ENCODE results near the gene NFASC. TPM values are rescaled to one million over a fixed set of nuclear protein-coding genes. Genes with fewer than 3 reads are reported as not detected.

Gene NFASC
- total RNA-seq, 1 experiment from 2014 or later: 1.6 TPM

- H3K27ac ChIP-seq (ENCODE audit: low read length): no peak overlapping the region
- POLR2A ChIA-PET (ENCODE audit: unreplicated experiment): no interaction called here
- CTCF ChIA-PET: interaction anchor here (0.6 to 3.8 kb wide), 4 partner anchors 24 to 266 kb away, joined by 3 to 62 read pairs (median 4); no protein-coding TSS in a partner anchor
- BruUV-seq (replicated peaks): no TSS peak
- DNase-seq (no peak), ATAC-seq (no peak)
- intact Hi-C loops (cut with micrococcal nuclease): loop anchor here (10.0 kb wide), 1 partner anchor 155 kb away; no protein-coding TSS in a partner anchor
- no peak overlapping the region for H3K4me2 ChIP-seq (ENCODE audit: low read length)
- no peaks in the 10 kb centered on the region for H3K4me1 ChIP-seq (ENCODE audit: insufficient read depth, low read length)
- H3K36me3 ChIP-seq (ENCODE audit: low read depth, low read length): no peaks in the 10 kb centered on the region
- H3K4me3 ChIP-seq (ENCODE audit: low read length): no peak overlapping the region
- H3K9me2 ChIP-seq (replicated peaks; ENCODE audit: low read length): no peaks in the 10 kb centered on the region
- no peak for TF ChIP-seq EZH2phosphoT487 (IDR thresholded peaks at IDR 0.05; ENCODE audit: borderline replicate concordance, low read length)
- peaks cover 86% of the 10 kb centered on the region for H3K27me3 ChIP-seq (ENCODE audit: low read length)
- no peak overlapping the region for H2AFZ ChIP-seq (ENCODE audit: low read length)
- H3K9me3 ChIP-seq (ENCODE audit: low read length): no peaks in the 10 kb centered on the region
- no peaks in the 10 kb centered on the region for H3F3A ChIP-seq (ENCODE audit: low read length, unreplicated experiment)
- no peak overlapping the region for H3K9ac ChIP-seq (ENCODE audit: low read length)
- H3K79me2 ChIP-seq (ENCODE audit: low read length): no peaks in the 10 kb centered on the region
- H4K20me1 ChIP-seq (ENCODE audit: low read length): no peaks in the 10 kb centered on the region
Measured at GRCh38 chr1:204990059-204990664, 119.5 kb downstream of the NFASC start.

GRCh38 chr1:204990721-204991341 lies 120.2 kb downstream of the NFASC start:
- no TSS peak for BruUV-seq (replicated peaks)
- DNase-seq: no peak
- no peak overlapping the region for H3K4me2 ChIP-seq (ENCODE audit: low read length)
- H3K79me2 ChIP-seq (ENCODE audit: low read length): no peaks in the 10 kb centered on the region
- H3K9ac ChIP-seq (ENCODE audit: low read length): no peak overlapping the region
- ATAC-seq: no peak
- H3K4me1 ChIP-seq (ENCODE audit: insufficient read depth, low read length): no peaks in the 10 kb centered on the region
- H2AFZ ChIP-seq (ENCODE audit: low read length): no peak overlapping the region
- no peaks in the 10 kb centered on the region for H3F3A ChIP-seq (ENCODE audit: low read length, unreplicated experiment)
- H3K27ac ChIP-seq (ENCODE audit: low read length): no peak overlapping the region
- H3K9me3 ChIP-seq (ENCODE audit: low read length): no peaks in the 10 kb centered on the region
- ChIA-PET CTCF (interaction anchor here (0.6 to 1.2 kb wide), 2 partner anchors 11 to 71 kb away, joined by 3 to 4 read pairs; no protein-coding TSS in a partner anchor), POLR2A (ENCODE audit: unreplicated experiment) (no interaction called here)
- intact Hi-C loops (cut with micrococcal nuclease): loop anchor here (10.0 kb wide), 1 partner anchor 154 kb away; no protein-coding TSS in a partner anchor
- TF ChIP-seq CTCF (conservative IDR thresholded peaks at IDR 0.05; ENCODE audit: low read depth, low read length): no peak
- no peak for TF ChIP-seq EZH2phosphoT487 (IDR thresholded peaks at IDR 0.05; ENCODE audit: borderline replicate concordance, low read length)
- no peak for TF ChIP-seq EZH2 (IDR thresholded peaks at IDR 0.05; ENCODE audit: low read length, unreplicated experiment)
- no peak overlapping the region for H3K4me3 ChIP-seq (ENCODE audit: low read length)
- H4K20me1 ChIP-seq (ENCODE audit: low read length): no peaks in the 10 kb centered on the region
- H3K9me2 ChIP-seq (replicated peaks; ENCODE audit: low read length): no peaks in the 10 kb centered on the region
- H3K36me3 ChIP-seq (ENCODE audit: low read depth, low read length): no peaks in the 10 kb centered on the region
- peaks cover 85% of the 10 kb centered on the region for H3K27me3 ChIP-seq (ENCODE audit: low read length)

- H3K36me3 ChIP-seq (ENCODE audit: low read depth, low read length): no peaks in the 10 kb centered on the region
- H3K4me2 ChIP-seq (ENCODE audit: low read length): no peak overlapping the region
- no peaks in the 10 kb centered on the region for H3K79me2 ChIP-seq (ENCODE audit: low read length)
- ATAC-seq: no peak
- H3K4me3 ChIP-seq (ENCODE audit: low read length): no peak overlapping the region
- H3K27me3 ChIP-seq (ENCODE audit: low read length): peaks cover 85% of the 10 kb centered on the region
- no peak overlapping the region for H3K27ac ChIP-seq (ENCODE audit: low read length)
- H4K20me1 ChIP-seq (ENCODE audit: low read length): no peaks in the 10 kb centered on the region
- no peaks in the 10 kb centered on the region for H3F3A ChIP-seq (ENCODE audit: low read length, unreplicated experiment)
- no peaks in the 10 kb centered on the region for H3K9me3 ChIP-seq (ENCODE audit: low read length)
- CTCF ChIA-PET: interaction anchor here (1.2 kb wide), 1 partner anchor 70 kb away, joined by 4 read pairs; no protein-coding TSS in a partner anchor
- DNase-seq: no peak
- TF ChIP-seq EZH2phosphoT487 (IDR thresholded peaks at IDR 0.05; ENCODE audit: borderline replicate concordance, low read length): no peak
- TF ChIP-seq CTCF (conservative IDR thresholded peaks at IDR 0.05; ENCODE audit: low read depth, low read length): no peak
- no peak for TF ChIP-seq EZH2 (IDR thresholded peaks at IDR 0.05; ENCODE audit: low read length, unreplicated experiment)
- H3K9ac ChIP-seq (ENCODE audit: low read length): no peak overlapping the region
- BruUV-seq (replicated peaks): no TSS peak
- no peak overlapping the region for H2AFZ ChIP-seq (ENCODE audit: low read length)
- H3K9me2 ChIP-seq (replicated peaks; ENCODE audit: low read length): no peaks in the 10 kb centered on the region
- POLR2A ChIA-PET (ENCODE audit: unreplicated experiment): no interaction called here
- no peaks in the 10 kb centered on the region for H3K4me1 ChIP-seq (ENCODE audit: insufficient read depth, low read length)
- intact Hi-C loops (cut with micrococcal nuclease): loop anchor here (10.0 kb wide), 1 partner anchor 153 kb away; no protein-coding TSS in a partner anchor
Measured at GRCh38 chr1:204991342-204991844, 120.7 kb downstream of the NFASC start.
